B cell (primary cell): Measurements from ENCODE around the gene POU5F1.

ENCODE experiments used
- EZH2 ChIP-seq: IDR thresholded peaks from 2 replicates; pipeline ENCODE4 v1.6.1; 2012; ENCODE audit warnings: borderline replicate concordance, low read depth, mild to moderate bottlenecking, moderate library complexity, low read length; ENCODE audit not compliant: insufficient read depth, poor library complexity, severe bottlenecking
- TF ChIP-seq, protein P1 (sequence below): fragments of 200-600 bp; IDR thresholded peaks from one replicate; pipeline ENCODE4 v1.8.0; 2022; ENCODE audit warnings: antibody characterized with exemption, mild to moderate bottlenecking

DNA sequence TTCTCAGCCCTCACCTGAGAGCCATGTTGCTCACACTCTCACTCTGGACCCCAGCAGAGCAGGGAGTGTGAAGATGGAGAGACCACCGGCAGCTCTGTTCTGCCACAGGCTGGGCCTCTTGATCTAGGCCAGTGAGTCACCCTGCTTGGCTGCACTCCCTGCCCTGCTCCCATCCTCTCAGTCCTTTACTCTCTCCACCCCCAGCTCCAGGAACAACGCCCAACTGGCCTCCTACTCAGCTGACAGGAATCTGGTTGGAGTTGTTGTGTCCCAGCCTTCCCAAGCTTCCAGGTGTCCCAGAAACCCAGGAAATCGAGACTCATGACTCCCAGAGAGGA is 56.0 kb downstream of the POU5F1 start, which contains the start of gene PSORS1C1:
- TF ChIP-seq, protein P1, sequence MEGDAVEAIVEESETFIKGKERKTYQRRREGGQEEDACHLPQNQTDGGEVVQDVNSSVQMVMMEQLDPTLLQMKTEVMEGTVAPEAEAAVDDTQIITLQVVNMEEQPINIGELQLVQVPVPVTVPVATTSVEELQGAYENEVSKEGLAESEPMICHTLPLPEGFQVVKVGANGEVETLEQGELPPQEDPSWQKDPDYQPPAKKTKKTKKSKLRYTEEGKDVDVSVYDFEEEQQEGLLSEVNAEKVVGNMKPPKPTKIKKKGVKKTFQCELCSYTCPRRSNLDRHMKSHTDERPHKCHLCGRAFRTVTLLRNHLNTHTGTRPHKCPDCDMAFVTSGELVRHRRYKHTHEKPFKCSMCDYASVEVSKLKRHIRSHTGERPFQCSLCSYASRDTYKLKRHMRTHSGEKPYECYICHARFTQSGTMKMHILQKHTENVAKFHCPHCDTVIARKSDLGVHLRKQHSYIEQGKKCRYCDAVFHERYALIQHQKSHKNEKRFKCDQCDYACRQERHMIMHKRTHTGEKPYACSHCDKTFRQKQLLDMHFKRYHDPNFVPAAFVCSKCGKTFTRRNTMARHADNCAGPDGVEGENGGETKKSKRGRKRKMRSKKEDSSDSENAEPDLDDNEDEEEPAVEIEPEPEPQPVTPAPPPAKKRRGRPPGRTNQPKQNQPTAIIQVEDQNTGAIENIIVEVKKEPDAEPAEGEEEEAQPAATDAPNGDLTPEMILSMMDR = no peak
- TF ChIP-seq EZH2 = no peak
